NCI-H2196 treated with DMSO at 0.1 percent for 48 hours (cell line): ENCODE data around the gene KCNB1.
A peak's percentile ranks its signal among the peaks of the same experiment; 100 is the strongest.

Experiments
- DNase-seq: peaks from one replicate; lab custom pipeline; 2025; ENCODE audit not compliant: unreplicated experiment; lab: John Stamatoyannopoulos, UW

Gene KCNB1

DNA sequence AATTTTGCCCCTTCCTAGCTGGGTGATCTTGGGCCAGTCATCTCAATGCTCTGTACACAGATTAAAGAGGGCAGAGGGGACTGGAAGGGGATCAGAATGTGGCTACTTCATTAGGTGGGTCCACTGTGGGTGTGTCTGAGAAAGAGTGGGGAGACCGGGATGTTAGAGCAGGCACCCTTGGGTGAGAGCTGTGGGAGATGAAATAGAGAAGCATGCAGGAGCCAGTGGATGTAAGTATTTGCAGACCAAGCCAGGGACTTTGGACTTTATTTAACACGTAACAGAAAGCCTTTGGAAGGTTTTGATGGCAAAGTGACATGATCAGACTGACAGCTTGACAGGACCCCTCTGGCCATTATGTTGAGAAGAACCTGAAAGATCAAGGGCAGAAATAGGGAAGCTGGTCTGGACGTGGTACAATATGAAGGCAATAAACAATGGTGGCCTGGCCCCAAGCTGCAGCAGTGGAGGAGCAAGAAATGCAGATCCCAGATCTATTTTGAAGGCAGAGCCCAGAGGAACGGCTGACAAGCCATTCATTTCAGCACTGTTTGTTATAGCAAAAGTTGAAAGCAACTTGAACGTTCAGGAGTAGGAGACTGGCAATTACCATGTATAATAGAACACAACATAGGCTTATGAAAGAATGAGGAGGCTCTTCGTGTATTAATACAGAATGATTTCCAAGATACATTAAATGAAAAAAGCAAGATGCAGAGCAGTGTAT is 122.1 kb downstream of the KCNB1 start:
- no peak for DNase-seq

DNA sequence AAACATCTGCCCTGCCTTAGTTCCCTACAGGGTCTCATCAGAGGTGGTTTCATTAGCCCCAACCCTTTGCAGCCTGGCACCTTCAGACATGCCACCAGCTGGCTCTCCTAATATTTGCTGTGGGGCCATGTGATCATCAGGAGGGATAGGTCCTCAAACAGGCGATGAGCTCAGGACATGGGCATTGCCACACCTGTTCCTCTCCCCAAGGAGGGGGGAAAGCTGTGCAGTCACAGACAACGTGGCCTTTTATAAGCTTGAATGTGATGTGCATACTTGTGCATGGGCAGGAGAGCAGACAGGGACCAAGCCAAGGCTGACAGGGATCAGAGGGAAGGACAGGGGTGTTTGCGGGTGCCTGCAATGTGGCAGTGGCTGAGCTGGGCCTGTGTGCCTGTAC is 125.8 kb downstream of the KCNB1 start:
- DNase-seq: peak; percentile 67

DNA sequence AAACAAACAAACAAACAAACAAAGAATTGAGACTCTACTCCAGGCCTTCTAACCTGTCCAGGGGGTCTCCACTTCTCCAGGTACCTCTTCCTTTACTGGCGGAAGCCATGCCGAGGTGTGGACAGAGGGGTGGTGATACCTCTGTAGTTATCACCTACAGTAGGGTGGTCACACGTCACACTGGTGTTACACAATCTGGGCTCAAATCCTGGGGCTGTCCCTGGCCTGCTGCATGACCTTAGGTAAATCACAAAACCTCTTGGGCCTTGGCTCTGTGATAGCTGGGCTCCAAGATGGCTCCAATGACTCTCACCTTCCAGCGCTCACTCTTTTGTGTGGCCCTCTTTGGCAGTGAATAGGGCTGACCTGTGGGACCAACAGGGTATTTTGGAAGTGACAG is 127.8 kb downstream of the KCNB1 start:
- DNase-seq: no peak

DNA sequence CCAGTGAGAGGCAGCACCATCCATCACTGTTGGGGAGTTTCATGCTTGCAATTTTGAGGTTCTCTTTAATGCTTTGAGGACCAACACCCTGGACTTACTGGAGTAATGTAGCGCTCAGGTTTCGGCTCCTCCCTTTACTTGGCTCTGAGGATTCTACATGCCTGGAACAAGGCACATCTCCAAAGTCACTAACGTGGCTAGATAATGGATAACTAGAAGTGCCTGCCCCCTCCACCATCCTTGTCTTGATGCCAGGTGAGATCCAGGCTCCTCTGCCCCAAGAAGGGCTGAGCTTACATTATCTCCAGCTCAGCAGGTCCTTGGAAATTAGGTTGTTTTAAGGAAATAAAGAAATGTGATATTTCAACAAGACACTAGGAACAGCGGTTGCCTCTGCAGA is 129.1 kb downstream of the KCNB1 start:
- DNase-seq: no peak

DNA sequence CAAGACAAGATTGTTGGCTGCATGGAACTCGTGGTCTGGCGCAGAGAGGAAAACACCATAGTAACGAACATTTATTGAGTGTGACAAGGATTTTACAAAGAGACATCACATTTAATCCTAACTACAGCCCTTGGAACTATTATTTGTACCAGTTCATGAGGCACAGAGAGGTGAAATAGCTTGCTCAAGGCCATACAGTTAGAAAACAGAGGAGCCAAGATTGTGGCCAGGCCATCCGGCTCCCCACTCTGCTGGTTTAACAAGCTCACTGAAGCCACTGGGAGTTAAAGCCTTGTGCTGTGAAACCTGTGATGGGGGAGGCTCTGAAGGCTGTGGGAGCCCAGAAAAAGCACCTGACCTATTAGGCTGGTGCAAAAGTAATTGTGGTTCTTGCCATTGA is 129.7 kb downstream of the KCNB1 start:
- DNase-seq: no peak

DNA sequence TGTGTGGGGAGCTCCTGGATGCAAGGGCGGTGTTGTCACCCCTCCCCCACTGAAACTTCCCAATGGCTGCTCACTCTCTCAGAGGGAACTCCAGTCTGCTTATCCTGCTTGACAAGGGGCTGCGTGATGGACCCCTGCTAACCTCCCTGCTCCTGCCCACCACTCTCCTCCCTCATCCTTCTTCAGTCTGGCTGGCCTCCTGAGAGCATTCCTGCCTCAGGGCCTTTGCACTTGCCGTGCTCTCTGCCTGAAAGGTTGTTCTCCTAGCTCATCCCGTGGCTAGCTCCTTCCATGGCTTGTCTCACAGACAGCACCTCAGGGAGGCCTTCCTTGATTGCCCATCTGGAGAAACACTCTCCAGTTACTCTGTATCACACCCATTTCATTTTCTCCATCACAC is 130.7 kb downstream of the KCNB1 start:
- DNase-seq: no peak

DNA sequence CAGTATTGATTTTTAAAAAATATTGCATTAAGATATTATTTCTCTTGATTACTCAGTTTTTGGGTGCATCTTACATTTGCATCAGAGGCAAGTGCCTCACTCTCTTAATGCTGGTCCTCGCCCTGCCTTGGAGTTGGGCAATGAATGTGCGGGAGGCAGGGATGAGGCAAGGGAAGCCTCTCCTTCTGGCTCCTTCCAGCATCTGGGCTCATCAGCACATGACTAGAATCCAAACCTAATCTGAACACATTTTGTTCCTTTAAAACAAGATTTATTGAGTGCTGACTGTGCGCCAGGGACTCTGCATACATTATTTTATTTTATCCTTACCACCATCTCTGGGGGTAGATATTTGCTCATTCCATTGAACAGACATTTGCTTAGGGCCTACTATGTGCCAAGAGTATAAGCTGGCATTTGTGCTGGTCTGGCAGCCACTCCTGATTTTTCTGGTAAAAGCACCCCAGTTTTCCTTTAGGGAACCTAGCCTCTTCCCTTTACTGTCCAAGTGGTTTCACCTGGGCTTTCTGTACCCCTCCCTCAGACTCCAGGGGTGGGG is 132.7 kb downstream of the KCNB1 start:
- no peak for DNase-seq

DNA sequence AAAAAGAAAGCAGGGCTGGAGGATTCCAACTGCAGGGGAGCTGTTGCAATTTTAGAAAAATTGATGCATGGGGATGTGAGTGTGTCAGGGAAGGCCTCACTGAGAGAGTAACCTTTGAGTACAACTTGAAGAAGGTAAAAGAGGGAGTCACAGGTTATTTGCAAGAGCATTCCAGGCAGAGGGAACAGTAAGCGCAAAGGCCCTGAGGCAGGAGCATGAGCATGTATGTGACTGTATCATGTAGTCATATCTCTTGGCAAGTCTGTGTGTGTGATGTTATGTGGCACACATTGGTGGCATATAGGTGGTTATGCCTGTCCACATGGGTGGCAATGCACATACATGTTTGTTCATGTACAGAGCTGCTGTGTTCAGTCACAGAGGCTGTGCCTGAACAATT is 133.4 kb downstream of the KCNB1 start:
- no peak for DNase-seq

DNA sequence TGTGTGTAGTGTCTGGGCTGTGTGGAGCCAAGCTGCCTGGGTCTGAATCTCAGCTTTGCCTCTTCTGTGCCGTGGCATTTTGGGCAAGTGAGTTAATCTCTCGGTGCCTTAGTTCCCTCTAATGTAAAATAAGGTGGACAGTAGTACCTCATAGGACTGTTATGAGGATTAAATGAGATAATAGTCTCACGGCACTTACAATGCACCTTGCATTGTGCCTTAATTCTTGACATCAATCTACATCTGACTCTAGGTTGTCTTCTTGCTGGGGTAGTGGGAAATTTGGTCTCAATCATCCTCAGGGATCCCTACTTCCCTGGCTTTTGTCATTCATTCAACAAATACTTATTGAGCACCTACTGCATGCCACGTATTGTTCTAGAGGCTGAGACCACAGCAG is 133.9 kb downstream of the KCNB1 start:
- DNase-seq: no peak

DNA sequence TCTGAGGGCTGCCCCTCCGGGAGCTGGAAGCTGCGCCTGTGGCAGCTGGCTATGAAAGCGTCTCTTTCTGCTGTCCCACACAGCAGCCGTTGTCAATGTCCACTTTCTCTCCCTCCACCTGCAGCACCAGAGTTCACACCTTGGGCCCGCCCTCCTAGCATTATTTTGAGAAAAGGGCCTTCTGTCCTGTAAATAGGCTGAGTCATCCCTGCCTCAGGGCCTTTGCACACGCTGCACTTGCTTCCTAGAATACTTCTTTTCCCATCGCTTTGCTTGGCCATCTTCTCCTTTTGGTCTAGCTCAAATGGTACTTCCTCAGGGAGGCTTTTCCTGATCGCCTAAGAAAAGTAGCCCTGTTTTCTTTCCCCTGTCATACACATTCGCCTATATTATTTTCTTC is 135.3 kb downstream of the KCNB1 start:
- no peak for DNase-seq

DNA sequence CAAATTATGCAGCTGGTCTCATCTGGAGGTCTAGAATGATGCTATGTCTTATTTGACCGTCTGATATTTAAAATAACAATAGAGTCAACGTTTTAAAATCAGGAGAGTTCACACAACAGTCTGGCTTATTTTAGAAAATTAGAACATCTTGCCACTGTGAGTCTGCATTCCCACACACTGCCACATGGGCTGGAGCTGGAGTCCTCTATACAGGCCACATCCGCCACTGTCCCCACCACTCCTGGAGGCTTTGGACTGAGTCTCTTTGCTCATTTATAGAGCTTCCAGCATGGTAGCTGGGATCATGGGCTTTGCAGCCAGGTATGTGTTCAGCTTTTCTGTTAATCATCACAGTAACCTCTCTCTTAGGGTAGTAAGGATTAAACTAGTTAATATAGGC is 135.8 kb downstream of the KCNB1 start:
- no peak for DNase-seq

DNA sequence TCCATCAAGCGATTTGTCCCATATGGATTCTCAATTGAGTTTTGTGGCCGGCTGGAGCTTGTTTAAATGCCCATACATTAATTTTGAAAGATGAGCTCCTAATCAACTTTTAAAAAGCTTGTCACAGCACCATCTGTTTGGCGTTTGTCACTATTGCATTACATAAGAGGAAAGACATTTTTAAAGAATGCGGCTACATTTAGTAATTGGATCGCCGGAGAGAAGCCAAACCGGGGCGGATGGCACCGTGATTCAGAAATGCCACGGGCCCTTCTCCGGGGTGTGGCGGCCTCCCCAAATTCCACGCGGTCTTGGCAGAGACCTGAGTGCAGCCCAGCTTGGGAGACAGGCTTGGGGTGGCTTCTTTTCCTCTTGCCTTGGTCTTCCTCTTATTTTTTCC is 136.9 kb downstream of the KCNB1 start:
- DNase-seq: no peak

DNA sequence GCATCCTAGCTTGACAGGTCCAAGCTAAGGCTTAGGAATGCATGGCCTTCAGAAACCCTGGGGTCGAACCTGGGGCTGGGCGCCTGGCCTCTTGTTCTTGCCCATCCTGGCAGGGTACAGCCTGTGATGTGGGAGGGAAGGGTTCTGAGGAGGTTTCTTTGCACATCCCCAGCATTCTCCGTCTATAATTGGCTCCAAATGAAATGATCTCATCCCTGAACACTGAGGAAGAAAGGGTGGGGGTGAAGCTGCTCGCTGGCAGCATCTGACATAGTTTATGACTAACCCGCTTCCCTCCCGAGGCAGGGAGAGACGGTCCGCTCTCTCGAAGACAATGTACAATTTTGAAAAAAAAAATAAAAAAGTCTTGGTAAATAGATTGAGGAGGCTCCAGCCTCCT is 137.5 kb downstream of the KCNB1 start:
- DNase-seq: no peak

DNA sequence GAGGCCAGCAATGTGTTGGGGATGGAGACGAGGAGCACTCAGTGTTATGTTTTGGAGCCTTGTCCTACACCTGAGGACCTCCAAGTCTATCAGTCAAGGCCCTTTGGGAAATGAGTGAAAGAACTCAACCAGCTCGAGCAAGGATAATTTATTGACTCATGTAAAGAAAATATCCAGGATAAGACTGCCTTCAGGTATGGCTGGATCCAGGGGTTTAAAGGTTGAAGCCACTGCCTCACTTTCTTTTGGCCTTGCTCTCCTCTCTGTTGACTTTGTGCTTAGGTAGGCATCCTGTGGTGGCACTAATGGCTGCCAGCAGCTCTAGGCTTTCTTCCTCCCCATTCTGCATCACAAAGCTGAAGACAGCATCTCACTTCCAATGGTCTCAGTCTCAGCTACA is 138.3 kb downstream of the KCNB1 start:
- no peak for DNase-seq

DNA sequence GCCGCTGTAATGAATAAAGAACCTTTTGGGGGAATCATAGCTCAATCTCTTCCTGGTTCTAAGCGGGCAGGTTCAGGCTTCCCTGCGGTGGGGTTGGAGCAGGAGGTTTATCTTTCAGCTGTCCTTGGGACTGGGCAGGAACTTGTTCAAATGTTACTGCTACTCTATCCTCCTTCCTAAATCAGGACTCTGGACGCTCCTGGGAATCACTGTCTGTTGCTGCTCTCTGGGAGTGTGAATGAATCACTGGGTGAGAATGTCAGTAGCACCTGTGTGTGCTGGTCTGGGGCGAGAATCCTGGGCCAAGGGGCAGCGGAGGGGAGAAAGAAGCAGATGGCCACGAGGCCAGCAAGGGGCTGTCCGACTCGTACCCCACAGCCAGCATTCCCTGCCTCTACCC is 139.2 kb downstream of the KCNB1 start:
- DNase-seq: no peak

DNA sequence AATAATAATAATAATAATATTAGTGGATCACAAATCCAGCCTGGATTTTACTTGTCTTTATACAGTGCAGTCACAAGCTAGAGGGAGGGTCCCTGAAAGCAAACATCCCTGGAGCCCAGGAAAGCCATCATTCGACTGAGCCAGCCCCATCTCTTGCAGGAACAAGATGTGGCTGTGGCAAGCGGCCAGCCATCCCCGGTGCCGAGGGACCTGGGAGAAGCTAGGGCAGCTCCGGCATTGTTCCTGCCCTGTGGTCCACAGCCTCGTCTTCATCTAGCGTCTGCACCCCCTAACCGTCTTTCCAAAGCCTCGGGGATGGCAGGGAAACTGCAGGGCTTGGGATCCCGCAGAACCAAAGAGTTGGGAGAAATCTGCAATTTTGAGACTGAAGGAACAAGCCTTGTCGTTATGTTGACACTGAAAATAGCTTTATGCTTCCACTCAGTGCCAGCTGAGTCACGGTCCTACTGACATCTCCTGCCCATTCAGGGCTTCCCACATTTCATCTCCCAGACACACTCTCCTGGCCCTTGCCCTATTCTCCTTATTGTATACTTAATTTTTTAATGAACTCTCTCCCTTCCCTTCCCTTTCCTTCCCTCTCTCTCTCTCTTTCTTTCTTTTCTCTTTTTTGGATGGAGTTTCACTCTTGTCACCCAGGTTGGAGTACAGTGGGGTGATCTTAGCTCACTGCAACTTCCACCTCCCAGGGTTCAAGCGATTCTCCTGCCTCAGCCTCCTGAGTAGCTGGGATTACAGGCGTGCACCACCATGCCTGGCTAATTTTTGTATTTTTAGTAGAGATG is 142.1 kb downstream of the KCNB1 start:
- DNase-seq: no peak

DNA sequence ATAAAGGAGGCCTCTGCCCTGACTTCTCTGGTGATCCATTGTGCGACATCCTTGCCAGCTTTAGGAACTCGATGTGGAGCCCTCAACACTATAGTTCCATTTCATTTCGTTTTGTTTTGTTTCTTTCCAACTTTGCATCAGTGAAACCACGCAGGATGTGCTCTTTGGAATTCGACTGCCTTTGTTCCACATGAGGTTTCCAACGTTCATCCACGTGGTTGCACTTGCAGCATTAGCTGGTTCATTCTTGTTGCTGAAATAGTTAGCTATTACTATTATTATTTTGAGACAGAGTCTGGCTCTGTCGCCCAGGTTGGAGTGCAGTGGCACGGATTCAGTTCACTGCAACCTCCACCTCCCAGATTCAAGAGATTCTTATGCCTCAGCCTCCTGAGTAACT is 143.3 kb downstream of the KCNB1 start:
- DNase-seq: no peak

DNA sequence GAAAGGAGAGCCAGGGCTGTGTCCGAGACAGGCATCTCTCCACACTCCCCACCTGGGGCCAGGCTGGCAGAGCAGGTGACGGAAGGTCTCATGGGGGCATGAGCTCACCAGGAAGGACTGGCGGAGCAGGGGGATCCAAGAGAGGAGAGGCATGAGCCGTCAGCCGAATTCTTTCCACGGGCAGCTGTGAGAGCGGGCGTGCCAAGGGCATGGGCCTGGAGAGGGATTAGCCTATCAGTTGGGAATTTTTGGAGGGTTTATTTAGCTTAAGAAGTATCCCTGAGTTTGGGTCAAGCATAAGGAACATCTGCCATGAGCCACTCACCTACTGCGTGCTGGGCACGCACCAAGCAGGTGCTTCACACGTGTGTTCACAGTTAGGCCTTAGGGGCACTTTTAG is 144.4 kb downstream of the KCNB1 start:
- DNase-seq: no peak

DNA sequence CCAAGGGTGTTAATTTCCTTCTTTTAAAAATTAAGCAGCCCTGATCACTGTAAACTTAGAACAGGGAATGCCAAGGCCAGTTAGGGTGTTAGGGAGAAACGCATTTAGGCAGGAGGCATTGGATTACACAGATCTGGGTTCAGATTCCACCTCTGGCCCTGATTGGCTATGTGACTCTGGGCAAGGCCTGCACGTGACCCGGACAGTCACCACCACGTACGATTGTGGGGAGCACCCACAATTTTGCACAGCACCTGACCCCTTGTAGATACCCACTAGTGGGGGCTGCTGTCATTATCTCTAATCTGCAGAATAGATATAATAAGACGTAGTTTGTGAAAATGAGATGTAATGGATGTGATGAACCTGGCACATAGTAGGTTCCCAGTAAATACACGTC is 145.1 kb downstream of the KCNB1 start:
- DNase-seq: no peak

DNA sequence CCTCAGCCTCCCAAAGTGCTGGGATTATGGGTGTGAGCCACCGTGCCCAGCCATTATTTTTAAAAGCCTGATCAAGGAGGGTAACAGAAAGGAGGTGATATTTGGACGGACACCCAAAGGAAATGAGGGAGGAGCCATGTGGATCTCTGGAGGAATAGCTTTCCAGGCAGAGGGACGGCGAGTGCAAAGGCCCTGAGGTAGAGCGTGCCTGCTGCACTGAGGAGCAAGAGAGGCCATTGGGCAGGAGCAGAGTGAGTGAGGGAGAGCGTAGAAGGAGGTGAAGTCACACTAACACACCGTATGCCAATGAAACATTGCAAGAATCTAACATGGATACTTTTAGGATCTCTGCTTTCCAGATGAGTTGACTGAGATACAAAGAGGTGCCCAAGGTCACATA is 145.7 kb downstream of the KCNB1 start:
- no peak for DNase-seq

DNA sequence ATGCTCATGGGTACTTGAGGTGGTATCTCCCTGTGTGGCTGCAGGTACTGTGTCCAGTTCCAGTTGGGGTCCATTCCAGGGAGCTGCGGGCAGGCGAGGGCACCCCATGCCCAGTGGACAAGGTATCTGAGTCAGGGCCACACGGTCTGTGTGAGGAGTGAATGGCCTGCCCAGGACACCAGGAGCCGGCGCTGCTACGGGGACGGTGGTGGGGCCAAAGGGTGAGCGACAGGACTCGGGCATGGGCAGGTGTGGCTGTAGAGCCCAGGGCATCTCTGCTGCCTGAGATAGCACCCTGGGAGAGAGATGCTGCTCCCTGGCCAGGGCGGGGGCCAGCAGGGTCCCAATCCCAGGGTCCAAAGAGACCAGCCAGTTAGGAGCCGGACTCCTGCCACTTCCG is 147.0 kb downstream of the KCNB1 start:
- no peak for DNase-seq
